HEK293T (cell line): ENCODE data around the gene ANO2.
"Not testable (repeated sequence)": the region's sequence is repeated elsewhere in the genome, so short reads cannot be mapped to it uniquely, and the experiment has no call there.

Source experiments
- CTCF ChIA-PET: fragments of 350-600 bp; formaldehyde crosslinking; extraction: SDS; loops from one replicate; lab custom pipeline; 2021; ENCODE audit warnings: antibody characterized with exemption, inconsistent platforms; lab: Yijun Ruan, JAX
- POLR2A ChIA-PET: fragments of 350-600 bp; formaldehyde crosslinking; extraction: SDS; loops from one replicate; lab custom pipeline; 2020; ENCODE audit warnings: antibody characterized with exemption, inconsistent platforms; lab: Yijun Ruan, JAX
- DNase-seq: peaks from one replicate; pipeline ENCODE4 v3.0.0; 2012; ENCODE audit warnings: mixed read lengths; ENCODE audit errors: extremely low spot score
- ARNT ChIP-seq: fragments of 450-650 bp; IDR thresholded peaks from 2 replicates; pipeline ENCODE4 v1.6.1; 2017; ENCODE audit warnings: mild to moderate bottlenecking
- BHLHE40 ChIP-seq: fragments of 450-650 bp; IDR thresholded peaks from 2 replicates; pipeline ENCODE4 v1.6.1; 2016; ENCODE audit warnings: mild to moderate bottlenecking, moderate library complexity, borderline replicate concordance
- CTBP1 ChIP-seq: fragments of 450-650 bp; IDR thresholded peaks from 2 replicates; pipeline ENCODE4 v1.6.1; 2016; ENCODE audit warnings: borderline replicate concordance
- ELF4 ChIP-seq: fragments of 450-650 bp; IDR thresholded peaks from 2 replicates; pipeline ENCODE4 v1.6.1; 2017; ENCODE audit warnings: antibody characterized with exemption
- FOXA1 ChIP-seq: fragments of 450-650 bp; IDR thresholded peaks from 2 replicates; pipeline ENCODE4 v1.6.1; 2016; ENCODE audit warnings: mild to moderate bottlenecking
- FOXK2 ChIP-seq: fragments of 450-650 bp; IDR thresholded peaks from 2 replicates; pipeline ENCODE4 v1.6.1; 2016; ENCODE audit warnings: mild to moderate bottlenecking
- FOXM1 ChIP-seq: fragments of 450-650 bp; IDR thresholded peaks from 2 replicates; pipeline ENCODE4 v1.6.1; 2017; ENCODE audit warnings: mild to moderate bottlenecking, borderline replicate concordance
- HDGF ChIP-seq: fragments of 450-650 bp; IDR thresholded peaks from 2 replicates; pipeline ENCODE4 v1.6.1; 2017; ENCODE audit warnings: antibody characterized with exemption, borderline replicate concordance
- L3MBTL2 ChIP-seq: fragments of 450-650 bp; conservative IDR thresholded peaks from 2 replicates; pipeline ENCODE4 v1.6.1; 2016; ENCODE audit warnings: mild to moderate bottlenecking
- LEF1 ChIP-seq: fragments of 450-650 bp; IDR thresholded peaks from 2 replicates; pipeline ENCODE4 v1.6.1; 2017; ENCODE audit warnings: mild to moderate bottlenecking, borderline replicate concordance
- NFRKB ChIP-seq: fragments of 450-650 bp; IDR thresholded peaks from 2 replicates; pipeline ENCODE4 v1.6.1; 2016; ENCODE audit warnings: mild to moderate bottlenecking, moderate library complexity
- PKNOX1 ChIP-seq: fragments of 450-650 bp; IDR thresholded peaks from 2 replicates; pipeline ENCODE4 v1.6.1; 2016
- SP1 ChIP-seq: fragments of 450-650 bp; IDR thresholded peaks from 2 replicates; pipeline ENCODE4 v1.6.1; 2017
- SUZ12 ChIP-seq: fragments of 450-650 bp; IDR thresholded peaks from 2 replicates; pipeline ENCODE4 v1.6.1; 2016; ENCODE audit warnings: mild to moderate bottlenecking
- TARDBP ChIP-seq: fragments of 450-650 bp; IDR thresholded peaks from 2 replicates; pipeline ENCODE4 v1.6.1; 2016
- ZNF384 ChIP-seq: fragments of 450-650 bp; IDR thresholded peaks from 2 replicates; pipeline ENCODE4 v1.6.1; 2016

The ANO2 gene

GRCh38 chr12:5661811-5662210 lies 283.2 kb downstream of the ANO2 start:
- ChIA-PET CTCF (interaction anchor here (1.9 kb wide), 1 partner anchor 13 kb away, joined by 8 read pairs; no protein-coding TSS in a partner anchor), POLR2A (no interaction called here)
- TF ChIP-seq HDGF = no peak
- TF ChIP-seq ARNT = no peak
- no peak for DNase-seq

GRCh38 chr12:5660238-5660637 lies 284.8 kb downstream of the ANO2 start:
- no peak for TF ChIP-seq HDGF
- no peak for TF ChIP-seq CTBP1
- TF ChIP-seq TARDBP = no peak
- TF ChIP-seq L3MBTL2 = no peak
- no peak for TF ChIP-seq NFRKB
- no peak for TF ChIP-seq FOXA1
- TF ChIP-seq ELF4 = no peak
- ChIA-PET CTCF (interaction anchor here (1.9 kb wide), 1 partner anchor 12 kb away, joined by 8 read pairs; no protein-coding TSS in a partner anchor), POLR2A (no interaction called here)
- no peak for DNase-seq

- POLR2A ChIA-PET, DNase-seq, CTCF ChIA-PET: not testable (repeated sequence)
Measured at GRCh38 chr12:5658339-5658941, 286.6 kb downstream of the ANO2 start.

- ChIA-PET POLR2A (no interaction called here), CTCF (no interaction called here)
- TF ChIP-seq ELF4 = no peak
- TF ChIP-seq CTBP1 = no peak
- TF ChIP-seq FOXA1 = no peak
- no peak for TF ChIP-seq SUZ12
- TF ChIP-seq FOXM1 = no peak
- no peak for TF ChIP-seq TARDBP
- no peak for DNase-seq
Measured at GRCh38 chr12:5656836-5657235, 288.2 kb downstream of the ANO2 start.

GRCh38 chr12:5655120-5655519 lies 289.9 kb downstream of the ANO2 start:
- ChIA-PET CTCF (no interaction called here), POLR2A (no interaction called here)
- TF ChIP-seq ELF4 (no peak), BHLHE40 (no peak), CTBP1 (no peak), ARNT (no peak), HDGF (no peak), NFRKB (no peak)
- DNase-seq = no peak

GRCh38 chr12:5654019-5654418 lies 291.0 kb downstream of the ANO2 start:
- POLR2A ChIA-PET = no interaction called here
- no peak for DNase-seq
- TF ChIP-seq L3MBTL2 (no peak), ELF4 (no peak), SUZ12 (no peak), SP1 (no peak), PKNOX1 (no peak), FOXK2 (no peak), ARNT (no peak), FOXM1 (no peak), HDGF (no peak), FOXA1 (no peak), LEF1 (no peak), BHLHE40 (no peak), CTBP1 (no peak), ZNF384 (no peak), TARDBP (no peak), NFRKB (no peak)
- CTCF ChIA-PET = no interaction called here

GRCh38 chr12:5650829-5651461 lies 294.1 kb downstream of the ANO2 start:
- no peak for DNase-seq
- ChIA-PET POLR2A (no interaction called here), CTCF (no interaction called here)
- TF ChIP-seq TARDBP (no peak), CTBP1 (no peak), L3MBTL2 (no peak), FOXA1 (no peak), PKNOX1 (no peak), BHLHE40 (no peak), HDGF (no peak), ZNF384 (no peak), ELF4 (no peak), FOXK2 (no peak), NFRKB (no peak), SP1 (no peak), LEF1 (no peak), FOXM1 (no peak)

GRCh38 chr12:5650281-5650680 lies 294.8 kb downstream of the ANO2 start:
- ChIA-PET POLR2A (no interaction called here), CTCF (no interaction called here)
- no peak for DNase-seq
- TF ChIP-seq PKNOX1 (no peak), SP1 (no peak), TARDBP (no peak), LEF1 (no peak), ZNF384 (no peak), NFRKB (no peak), HDGF (no peak), L3MBTL2 (no peak), ELF4 (no peak)
